HG03460 (cell line): ENCODE measurements around the gene LTB4R2.

ENCODE experiments used
- ATAC-seq: cut with Tn5 transposase; IDR thresholded peaks from one replicate; pipeline ENCODE4 v1.9.1; 2021; ENCODE audit not compliant: unreplicated experiment

The LTB4R2 gene

GRCh38 chr14:24277071-24277470, 32.9 kb upstream of the LTB4R2 start:
- no peak for ATAC-seq

GRCh38 chr14:24277606-24278321, 32.2 kb upstream of the LTB4R2 start:
- ATAC-seq, result no peak

DNA sequence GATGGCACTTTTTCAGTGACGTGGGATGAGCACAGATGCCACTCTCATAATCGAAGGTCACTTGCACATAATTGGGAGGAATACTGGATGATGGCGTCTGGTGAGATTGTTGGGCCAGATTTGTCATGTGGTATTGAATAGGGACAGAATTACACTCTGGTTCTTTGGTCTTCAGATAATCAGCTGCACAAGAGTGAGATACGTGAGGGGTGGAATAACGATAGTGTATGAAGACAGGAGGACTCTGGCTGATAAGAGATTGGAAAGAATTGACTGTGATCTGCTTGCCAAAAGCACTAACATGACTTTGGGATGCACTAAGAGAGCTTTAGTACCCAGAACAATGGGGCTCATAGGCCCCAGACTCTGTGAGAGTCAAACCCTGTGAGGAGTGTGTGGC, 31.5 kb upstream of the LTB4R2 start:
- ATAC-seq, result no peak

- ATAC-seq, result peak; percentile 81
These were observed 30.4 kb upstream of the LTB4R2 start for GRCh38 chr14:24279301-24280186.

DNA sequence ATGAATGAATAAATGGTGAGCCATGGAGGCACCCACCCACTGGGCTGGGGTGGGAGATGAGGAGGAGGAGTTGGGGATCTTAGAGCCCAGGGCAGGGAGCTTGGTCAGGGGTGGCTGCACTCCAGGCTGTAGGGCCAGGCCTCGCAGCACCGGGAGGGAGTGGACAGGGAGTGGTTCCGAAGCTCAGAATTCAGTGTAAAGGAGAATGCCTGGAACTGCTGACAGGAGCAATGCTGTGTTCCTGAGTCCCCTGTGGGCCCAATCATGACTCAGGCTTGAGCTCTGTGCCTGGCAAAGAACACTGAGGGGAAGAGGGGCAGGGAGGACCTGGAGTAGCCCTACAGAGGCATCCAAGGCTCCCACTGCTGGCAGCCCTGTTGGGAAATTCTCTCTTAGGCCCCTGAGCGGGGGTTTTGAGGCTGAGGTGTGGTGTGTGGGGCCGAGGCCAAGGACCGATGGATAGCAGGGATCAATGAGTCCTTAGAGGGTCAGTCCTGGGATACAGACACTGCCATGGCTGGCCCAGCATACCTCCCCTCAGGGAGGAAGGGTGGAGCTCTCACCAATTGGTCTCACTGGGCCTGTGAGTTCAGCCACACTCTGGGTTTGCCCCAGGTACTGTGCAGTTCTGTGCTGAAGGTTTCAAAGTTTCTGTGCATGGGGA, 29.0 kb upstream of the LTB4R2 start:
- no peak for ATAC-seq

DNA sequence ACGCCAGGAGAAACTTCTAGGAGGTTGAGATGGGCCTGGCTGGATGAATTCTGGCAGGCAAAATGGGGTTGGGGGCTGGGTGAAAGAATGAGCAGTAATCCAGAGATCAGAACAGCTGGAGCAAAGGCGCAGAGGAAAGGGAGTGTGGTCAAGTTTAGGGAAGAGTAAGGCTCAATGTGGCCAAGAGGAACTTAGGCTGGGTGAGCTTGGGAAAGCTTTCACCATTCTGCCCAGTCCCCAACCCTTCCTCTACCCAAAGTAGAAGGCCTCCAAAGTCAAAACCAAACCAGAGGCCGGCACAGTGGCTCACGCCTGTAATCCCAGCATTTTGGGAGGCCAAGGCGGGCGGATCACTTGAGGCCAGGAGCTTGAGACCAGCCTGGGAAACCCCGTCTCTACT, 28.3 kb upstream of the LTB4R2 start:
- ATAC-seq, result no peak

GRCh38 chr14:24282736-24283135, 27.2 kb upstream of the LTB4R2 start:
- no peak for ATAC-seq

- ATAC-seq, result no peak
These were observed 26.0 kb upstream of the LTB4R2 start for GRCh38 chr14:24283796-24284460.

DNA sequence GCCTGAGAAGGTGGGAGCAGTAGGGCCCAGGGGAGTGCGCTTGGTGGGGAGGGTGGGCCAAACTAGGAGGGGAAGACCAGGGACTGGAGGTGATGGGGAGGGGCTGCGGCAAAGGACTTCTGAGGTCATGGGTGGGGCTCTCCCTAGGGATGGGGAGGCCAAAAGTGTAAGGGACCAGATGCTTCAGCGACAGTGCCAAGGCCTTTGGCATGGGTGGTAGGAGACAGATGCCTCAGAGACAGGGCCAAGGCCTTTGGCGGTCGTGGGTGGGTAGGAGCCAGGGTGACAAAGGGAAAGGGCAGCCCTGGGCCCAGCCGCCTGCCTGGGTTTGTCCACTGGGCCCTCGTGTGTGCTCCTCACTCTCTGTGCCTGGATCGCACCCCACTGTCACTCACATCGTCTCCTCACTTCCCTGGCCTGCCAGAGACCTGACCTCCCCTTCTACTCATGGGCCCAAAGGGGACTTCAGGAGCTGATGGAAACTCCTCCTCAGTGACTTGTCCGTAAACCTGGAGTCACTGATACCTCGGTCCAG, 25.4 kb upstream of the LTB4R2 start:
- ATAC-seq, result no peak

DNA sequence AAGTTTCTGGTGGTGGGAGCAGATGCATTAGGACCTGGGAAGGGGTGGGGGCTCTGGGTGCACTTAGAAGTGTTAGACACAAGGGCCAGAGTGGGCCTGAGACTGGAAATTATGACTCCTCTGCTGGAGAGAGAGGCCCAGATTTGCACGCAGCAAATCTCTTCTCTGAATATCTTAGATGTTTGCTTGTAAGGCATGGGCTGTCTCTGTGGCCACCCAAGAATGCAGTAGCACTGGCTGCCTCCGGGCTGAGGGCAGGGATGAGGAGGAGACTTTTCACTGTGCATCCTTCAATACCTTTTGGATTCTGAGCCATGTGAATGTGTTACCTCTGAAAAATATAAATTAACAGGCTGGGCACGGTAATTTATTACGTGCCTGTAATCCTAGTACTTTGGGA, 24.6 kb upstream of the LTB4R2 start:
- ATAC-seq, result no peak

DNA sequence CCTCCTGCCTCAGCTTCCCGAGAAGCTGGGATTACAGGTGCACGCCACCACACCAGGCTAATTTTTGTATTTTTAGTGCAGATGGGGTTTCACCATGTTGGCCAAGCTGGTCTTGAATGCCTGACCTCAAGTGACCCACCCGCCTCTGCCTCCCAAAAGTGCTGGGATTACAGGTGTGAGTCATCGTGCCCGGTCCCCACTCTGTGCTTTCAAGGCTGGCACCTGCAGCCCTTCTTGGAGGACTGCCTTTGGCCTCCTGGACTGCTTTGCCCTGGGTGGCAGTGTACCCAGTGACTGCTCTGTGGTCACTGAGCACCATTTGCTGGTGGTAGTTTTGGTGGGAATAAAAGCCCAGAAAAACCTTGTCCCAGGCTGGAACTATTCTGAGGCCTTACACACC, 22.9 kb upstream of the LTB4R2 start:
- ATAC-seq, result no peak

DNA sequence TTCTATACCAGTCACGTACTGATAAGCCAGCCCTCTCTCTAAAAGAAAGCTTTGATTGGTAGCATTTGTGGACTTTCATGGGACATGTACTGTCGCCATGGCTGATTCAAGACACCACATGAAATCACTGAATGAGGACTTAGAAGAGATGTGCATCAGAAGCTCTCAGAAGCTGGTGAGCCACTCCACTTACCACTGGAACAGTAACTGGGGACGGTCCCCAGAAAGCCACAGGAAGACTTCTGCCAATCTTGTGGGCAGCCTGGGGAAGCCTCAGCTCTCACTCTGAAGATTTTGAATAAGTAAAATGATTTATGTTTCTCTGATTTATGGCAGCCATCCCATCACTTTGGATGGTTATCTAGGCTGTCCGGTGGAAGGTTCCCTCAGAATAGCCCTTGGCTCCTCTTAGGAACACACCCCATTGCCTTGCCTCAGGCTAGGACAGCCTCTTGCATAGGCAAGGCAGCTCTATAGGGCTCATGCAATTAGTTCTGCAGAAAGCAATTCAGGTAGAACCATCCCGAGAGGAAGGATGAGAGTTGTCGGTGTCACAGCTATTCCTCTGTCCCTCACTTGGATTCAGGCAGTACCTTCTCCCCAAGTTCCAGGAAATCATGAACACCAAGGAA, 20.2 kb upstream of the LTB4R2 start:
- peak; percentile 86 for ATAC-seq

- ATAC-seq, result no peak
These were observed 19.2 kb upstream of the LTB4R2 start for GRCh38 chr14:24290746-24291145.

- ATAC-seq, result no peak
These were observed 18.4 kb upstream of the LTB4R2 start for GRCh38 chr14:24291446-24292117.

GRCh38 chr14:24292118-24292807, 17.7 kb upstream of the LTB4R2 start:
- no peak for ATAC-seq

GRCh38 chr14:24293525-24293924, 16.4 kb upstream of the LTB4R2 start:
- ATAC-seq, result no peak

- peak; percentile 59 for ATAC-seq
These were observed 13.4 kb upstream of the LTB4R2 start for GRCh38 chr14:24296341-24297157.

DNA sequence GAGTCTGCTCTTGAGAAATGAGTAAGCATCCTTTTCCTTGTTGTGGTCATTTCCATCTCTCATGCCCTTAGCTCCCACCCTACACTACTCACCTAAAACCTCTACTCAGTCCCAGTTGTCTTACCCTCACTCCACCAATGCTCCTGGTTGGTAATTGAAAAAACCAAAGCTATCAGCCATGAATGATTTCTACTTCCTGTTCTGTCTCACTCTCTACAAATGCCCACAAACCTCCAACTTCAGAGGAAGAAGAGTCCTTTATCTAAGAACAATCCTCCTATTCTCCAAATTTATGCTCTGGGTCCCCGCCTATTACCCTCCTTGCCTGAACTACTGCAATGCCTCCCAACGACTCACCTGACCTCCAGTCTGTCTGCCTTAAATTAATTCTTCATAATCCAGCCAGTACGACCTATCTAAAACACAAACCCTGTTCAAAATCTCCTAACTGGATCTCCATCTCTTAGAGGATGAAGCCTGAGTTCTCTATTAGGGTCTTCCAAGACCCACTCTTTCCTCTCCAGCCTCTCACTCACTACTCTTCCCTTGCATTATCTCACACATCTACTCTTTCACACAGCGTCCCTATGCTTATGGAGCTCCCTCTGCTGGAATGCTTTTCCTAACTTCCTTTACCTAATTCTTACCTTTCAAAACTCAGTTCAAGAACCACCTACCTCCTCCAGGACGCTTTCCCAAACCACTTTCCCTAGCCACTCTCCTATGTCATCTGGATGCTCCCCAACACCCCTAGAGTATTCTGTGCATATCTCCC, 12.6 kb upstream of the LTB4R2 start:
- ATAC-seq, result peak; percentile 22
